ENCODE data around the gene TNIP3. TPM values are rescaled to one million over a fixed set of nuclear protein-coding genes. Genes with fewer than 3 reads are reported as not detected.

Gene TNIP3
- total and polyA plus RNA-seq, 9 donors: 0.05 to 0.60 (median 0.15) TPM; not detected in 4

GRCh38 chr4:121096629-121097028, 67.5 kb downstream of the TNIP3 start:
- Histone ChIP-seq H3K4me3 (no peak overlapping the region), H3K27me3 (no peaks in the 10 kb centered on the region), H3K4me1 (ENCODE audit: insufficient read depth) (no peaks in the 10 kb centered on the region), H3K9me3 (no peaks in the 10 kb centered on the region), H3K36me3 (no peaks in the 10 kb centered on the region), H3K27ac (no peak overlapping the region)
- TF ChIP-seq POLR2A (IDR thresholded peaks at IDR 0.05) (no peak), EP300 (IDR thresholded peaks at IDR 0.05) (no peak), CTCF (IDR thresholded peaks at IDR 0.05) (peak; percentile 24 to 33 (median 31))
- 2 to 11% (median 5%) methylated on average over 2 of the region's 2 CpGs for WGBS, 3 donors
- intact Hi-C loops (cut with DNase I): loop anchor here in 2 of 4 donors (5.0 to 10.0 kb wide), 2 partner anchors 382 to 939 kb away; no protein-coding TSS in a partner anchor
- DNase-seq: no peak

GRCh38 chr4:121096191-121096590, 67.9 kb downstream of the TNIP3 start:
- TF ChIP-seq EP300 (IDR thresholded peaks at IDR 0.05): no peak
- no peak for TF ChIP-seq POLR2A (IDR thresholded peaks at IDR 0.05)
- no peak for TF ChIP-seq CTCF (IDR thresholded peaks at IDR 0.05)
- no peaks in the 10 kb centered on the region for H3K9me3 ChIP-seq
- H3K27me3 ChIP-seq: no peaks in the 10 kb centered on the region
- H3K36me3 ChIP-seq: no peaks in the 10 kb centered on the region
- intact Hi-C loops (cut with DNase I): loop anchor here in 2 of 4 donors (5.0 to 10.0 kb wide), 2 partner anchors 381 to 939 kb away; no protein-coding TSS in a partner anchor
- H3K4me1 ChIP-seq (ENCODE audit: insufficient read depth): no peaks in the 10 kb centered on the region
- H3K4me3 ChIP-seq: no peak overlapping the region
- DNase-seq: no peak
- H3K27ac ChIP-seq: no peak overlapping the region

- Histone ChIP-seq H3K27ac (no peak overlapping the region), H3K27me3 (no peaks in the 10 kb centered on the region), H3K4me3 (no peak overlapping the region), H3K9me3 (no peaks in the 10 kb centered on the region), H3K36me3 (no peaks in the 10 kb centered on the region), H3K4me1 (ENCODE audit: insufficient read depth) (no peaks in the 10 kb centered on the region)
- TF ChIP-seq EP300 (IDR thresholded peaks at IDR 0.05): no peak
- TF ChIP-seq POLR2A (IDR thresholded peaks at IDR 0.05): no peak
- TF ChIP-seq CTCF (IDR thresholded peaks at IDR 0.05): no peak
- DNase-seq: no peak
- intact Hi-C loops (cut with DNase I): loop anchor here in 2 of 4 donors (5.0 to 10.0 kb wide), 3 partner anchors 377 to 937 kb away; no protein-coding TSS in a partner anchor
- 94 to 98% (median 95%) methylated on average over 3 of the region's 3 CpGs for WGBS, 3 donors
Measured at GRCh38 chr4:121094297-121094966, 69.7 kb downstream of the TNIP3 start.

- intact Hi-C loops (cut with DNase I): loop anchor here in 2 of 4 donors (5.0 to 10.0 kb wide), 3 partner anchors 376 to 936 kb away; no protein-coding TSS in a partner anchor
- Histone ChIP-seq H3K36me3 (no peaks in the 10 kb centered on the region), H3K27me3 (no peaks in the 10 kb centered on the region), H3K9me3 (no peaks in the 10 kb centered on the region), H3K27ac (no peak overlapping the region), H3K4me1 (ENCODE audit: insufficient read depth) (no peaks in the 10 kb centered on the region), H3K4me3 (no peak overlapping the region)
- no peak for TF ChIP-seq EP300 (IDR thresholded peaks at IDR 0.05)
- TF ChIP-seq POLR2A (IDR thresholded peaks at IDR 0.05): no peak
- TF ChIP-seq CTCF (IDR thresholded peaks at IDR 0.05): no peak
- DNase-seq: no peak
Measured at GRCh38 chr4:121093261-121093660, 70.9 kb downstream of the TNIP3 start.

Measured in ovary (tissue), 9 donors.